GM13976 (cell line): Measurements from ENCODE around the gene IL21.

Experiments
- DNase-seq: peaks from one replicate; pipeline ENCODE4 v3.0.0; 2012; ENCODE audit warnings: low spot score
- in situ Hi-C: fragments of 300-500 bp; cut with MboI; formaldehyde crosslinking; loops from one replicate; pipeline ENCODE4 v1.12.0; 2022; ENCODE audit warnings: low sequenced_read_pairs, mixed read lengths, inconsistent platforms; ENCODE audit not compliant: unreplicated experiment
- TF ChIP-seq, protein P1 (sequence below): IDR thresholded peaks from 2 replicates; pipeline ENCODE4 v1.5.1; 2012; ENCODE audit warnings: borderline replicate concordance, mild to moderate bottlenecking; ENCODE audit not compliant: insufficient read depth; ENCODE audit errors: extremely low read depth, missing control alignments, control extremely low read depth

IL21 gene

DNA sequence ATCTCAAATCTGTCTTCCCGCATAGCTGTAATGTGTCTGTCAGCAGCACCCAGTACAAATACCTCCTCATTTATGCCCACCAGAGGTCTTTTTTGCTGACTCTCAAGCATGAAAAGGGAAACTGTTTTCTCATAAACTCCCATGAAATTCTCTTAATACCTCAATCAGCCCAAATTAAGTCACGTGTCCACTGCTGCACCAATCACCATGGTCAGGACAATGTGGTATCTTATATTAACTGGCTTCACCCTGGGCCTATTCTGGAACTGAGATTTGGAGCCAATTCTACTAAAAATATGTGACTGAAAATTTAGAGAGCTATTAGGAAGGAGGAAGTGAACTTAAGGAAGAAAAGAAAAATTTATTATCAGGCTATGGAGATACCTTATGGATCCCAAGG lies 58.4 kb downstream of the IL21 start:
- TF ChIP-seq, protein P1, sequence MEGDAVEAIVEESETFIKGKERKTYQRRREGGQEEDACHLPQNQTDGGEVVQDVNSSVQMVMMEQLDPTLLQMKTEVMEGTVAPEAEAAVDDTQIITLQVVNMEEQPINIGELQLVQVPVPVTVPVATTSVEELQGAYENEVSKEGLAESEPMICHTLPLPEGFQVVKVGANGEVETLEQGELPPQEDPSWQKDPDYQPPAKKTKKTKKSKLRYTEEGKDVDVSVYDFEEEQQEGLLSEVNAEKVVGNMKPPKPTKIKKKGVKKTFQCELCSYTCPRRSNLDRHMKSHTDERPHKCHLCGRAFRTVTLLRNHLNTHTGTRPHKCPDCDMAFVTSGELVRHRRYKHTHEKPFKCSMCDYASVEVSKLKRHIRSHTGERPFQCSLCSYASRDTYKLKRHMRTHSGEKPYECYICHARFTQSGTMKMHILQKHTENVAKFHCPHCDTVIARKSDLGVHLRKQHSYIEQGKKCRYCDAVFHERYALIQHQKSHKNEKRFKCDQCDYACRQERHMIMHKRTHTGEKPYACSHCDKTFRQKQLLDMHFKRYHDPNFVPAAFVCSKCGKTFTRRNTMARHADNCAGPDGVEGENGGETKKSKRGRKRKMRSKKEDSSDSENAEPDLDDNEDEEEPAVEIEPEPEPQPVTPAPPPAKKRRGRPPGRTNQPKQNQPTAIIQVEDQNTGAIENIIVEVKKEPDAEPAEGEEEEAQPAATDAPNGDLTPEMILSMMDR: no peak
- DNase-seq: no peak
- in situ Hi-C loops: no loop called here
